HG03354 (cell line): ENCODE data around the gene SYAP1.
A peak's percentile ranks its signal among the peaks of the same experiment; 100 is the strongest.
"Not testable (repeated sequence)": the region's sequence is repeated elsewhere in the genome, so short reads cannot be mapped to it uniquely, and the experiment has no call there.

Experiments used
- ATAC-seq: cut with Tn5 transposase; IDR thresholded peaks from one replicate; pipeline ENCODE4 v1.9.1; 2021; ENCODE audit warnings: mild to moderate bottlenecking; ENCODE audit not compliant: unreplicated experiment, poor library complexity, severe bottlenecking

SYAP1 gene

GRCh38 chrX:16771483-16772398 lies 52.3 kb downstream of the SYAP1 start:
- ATAC-seq = no peak

- no peak for ATAC-seq
Measured at GRCh38 chrX:16772460-16772859, 53.0 kb downstream of the SYAP1 start.

GRCh38 chrX:16774746-16775145 lies 55.3 kb downstream of the SYAP1 start:
- ATAC-seq = no peak

DNA sequence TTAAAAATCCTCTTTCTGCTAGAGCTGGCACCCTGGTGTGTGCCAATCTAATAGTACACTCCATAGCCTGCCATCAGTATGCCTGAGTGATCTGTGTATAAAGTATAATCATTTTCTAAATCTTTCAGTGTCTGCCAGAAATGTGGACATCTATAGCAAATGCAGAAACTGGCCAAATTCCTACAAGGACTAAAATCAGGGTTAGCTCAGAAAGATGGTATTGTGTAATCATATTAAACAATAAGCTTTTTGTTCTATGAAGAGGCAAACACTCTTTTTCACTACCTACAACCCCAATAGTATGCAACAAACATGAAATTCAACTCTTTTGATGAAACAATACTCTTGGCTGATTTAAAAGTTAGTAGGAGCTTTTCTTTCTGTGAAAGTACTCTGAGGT lies 59.1 kb downstream of the SYAP1 start:
- no peak for ATAC-seq

DNA sequence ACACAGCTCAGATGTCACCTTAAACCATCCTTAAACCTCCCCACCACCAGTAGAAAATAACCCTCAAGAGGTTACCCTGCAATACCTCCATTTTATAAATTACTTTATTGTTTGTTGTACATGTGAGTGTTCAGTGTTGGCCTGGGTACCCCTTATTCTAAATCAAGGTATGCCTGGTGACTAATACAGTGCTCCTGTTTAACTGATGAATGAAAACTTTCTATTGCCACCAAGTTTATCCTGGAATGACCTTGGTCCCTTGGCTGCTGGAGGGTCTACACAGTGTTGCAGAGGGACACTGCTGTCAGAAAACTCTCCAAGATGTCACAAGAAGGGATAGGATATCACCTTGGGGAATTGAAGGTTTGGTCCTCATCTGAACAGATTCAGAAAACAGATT lies 59.6 kb downstream of the SYAP1 start:
- ATAC-seq = no peak

DNA sequence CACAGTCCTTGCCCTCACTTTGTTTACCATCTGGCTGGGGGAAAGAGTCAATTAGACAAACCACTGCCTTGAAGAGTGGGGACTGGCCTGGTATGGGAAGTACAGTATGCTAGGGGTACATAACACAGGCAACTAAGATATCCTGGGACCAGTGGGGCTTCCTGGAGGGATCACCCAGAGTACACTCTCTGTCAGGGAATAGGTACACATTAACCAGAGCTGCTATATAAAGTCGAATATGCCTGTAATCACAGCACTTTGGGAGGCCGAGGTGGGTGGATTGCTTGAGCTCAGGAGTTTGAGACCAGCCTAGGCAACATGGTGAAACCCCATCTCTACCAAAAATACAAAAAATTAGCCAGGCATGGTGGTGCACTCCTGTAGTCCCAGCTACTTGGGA lies 60.4 kb downstream of the SYAP1 start:
- ATAC-seq = not testable (repeated sequence)

DNA sequence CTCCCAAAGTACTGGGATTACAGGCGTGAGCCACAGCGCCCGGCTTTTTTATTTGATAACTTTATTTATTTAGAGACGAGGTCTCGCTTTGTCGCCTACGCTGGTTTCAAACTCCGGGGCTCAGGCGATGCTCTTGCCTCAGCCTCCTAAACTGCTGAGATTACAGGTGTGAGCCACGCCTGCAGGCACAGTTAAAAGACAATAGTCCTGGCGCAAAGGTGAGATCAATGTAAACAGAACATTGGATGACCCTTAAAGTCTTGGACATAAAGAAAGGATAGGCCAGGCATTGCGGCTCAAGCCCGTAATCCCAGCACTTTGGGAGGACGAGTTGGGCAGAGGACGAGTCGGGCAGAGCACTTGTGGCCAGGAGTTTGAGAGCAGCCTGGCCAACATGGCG lies 64.0 kb downstream of the SYAP1 start:
- ATAC-seq = no peak

- not testable (repeated sequence) for ATAC-seq
Measured at GRCh38 chrX:16784440-16784839, 65.0 kb downstream of the SYAP1 start.

DNA sequence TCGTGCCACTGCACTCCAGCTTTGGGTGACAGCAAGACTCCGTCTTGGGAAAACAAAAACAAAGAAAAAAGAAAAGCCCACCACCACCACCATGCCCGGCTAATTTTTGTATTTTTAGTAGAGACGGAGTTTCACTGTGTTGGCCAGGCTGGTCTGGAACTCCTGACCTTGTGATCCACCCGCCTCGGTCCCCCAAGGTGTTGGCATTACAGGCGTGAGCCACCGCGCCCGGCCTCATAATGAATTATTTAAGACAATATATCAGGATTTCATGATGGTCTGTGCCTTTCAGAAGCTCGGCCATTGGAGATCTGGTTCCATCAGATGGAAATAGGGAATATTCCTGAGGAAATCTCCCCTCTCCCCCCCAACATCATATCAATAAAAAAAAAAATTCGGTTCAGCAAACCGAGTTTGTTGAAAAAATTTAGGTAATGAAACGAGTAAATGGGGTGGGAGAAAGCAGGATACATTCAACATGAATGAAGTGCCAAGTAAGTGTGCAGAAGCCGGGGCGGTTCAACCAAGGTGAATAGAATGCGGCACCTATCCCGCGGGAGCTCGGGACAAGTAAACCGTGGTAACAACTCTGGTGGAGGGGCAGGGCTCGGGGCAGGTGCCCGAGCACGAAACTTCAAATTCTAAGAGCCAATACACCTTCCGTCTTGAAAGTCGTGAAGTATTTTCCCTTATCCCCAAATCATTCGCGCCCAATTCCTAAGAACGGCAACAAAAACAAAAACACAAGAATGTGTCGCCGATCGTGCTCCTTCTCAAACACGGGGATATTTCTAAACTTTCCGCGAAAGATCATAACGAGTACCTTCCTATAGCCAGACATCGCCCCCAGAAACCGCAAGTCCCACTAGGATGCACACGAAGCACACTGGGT lies 66.1 kb downstream of the SYAP1 start:
- no peak for ATAC-seq

DNA sequence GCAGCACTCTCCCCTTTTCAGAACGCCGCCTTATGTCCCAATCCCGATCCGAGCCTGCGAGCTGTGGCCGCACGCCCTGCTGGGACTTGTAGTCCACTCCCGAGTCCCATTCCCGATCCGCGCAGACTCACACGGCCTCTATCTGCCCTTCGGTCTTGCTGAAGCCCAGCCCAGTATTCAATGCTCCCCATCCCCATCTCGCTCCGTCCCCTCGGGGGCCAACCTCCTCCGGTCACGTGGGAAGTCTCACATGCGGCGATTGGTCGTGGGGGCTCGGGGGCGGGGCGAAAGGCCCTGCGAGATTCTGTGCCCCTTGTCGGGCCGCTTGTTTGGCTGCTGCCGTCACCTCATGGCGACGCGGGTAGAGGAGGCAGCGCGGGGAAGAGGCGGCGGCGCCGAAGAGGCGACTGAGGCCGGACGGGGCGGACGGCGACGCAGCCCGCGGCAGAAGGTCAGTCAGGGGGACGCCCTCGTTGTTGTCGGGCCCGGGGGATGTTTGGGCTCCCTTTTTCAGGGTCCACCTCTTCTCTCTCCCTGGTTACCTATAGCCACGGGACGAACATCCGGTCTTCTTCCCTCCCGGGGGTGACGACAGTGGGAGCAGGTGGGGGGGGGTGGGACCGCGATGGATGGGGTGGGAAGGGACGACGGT lies 66.9 kb downstream of the SYAP1 start, which contains the start of gene TXLNG:
TSS of gene TXLNG (plus strand) at position 328 of the 652 bp plus-strand sequence. CDS start at position 350, 22 bp downstream.
- peak; percentile 99 for ATAC-seq

DNA sequence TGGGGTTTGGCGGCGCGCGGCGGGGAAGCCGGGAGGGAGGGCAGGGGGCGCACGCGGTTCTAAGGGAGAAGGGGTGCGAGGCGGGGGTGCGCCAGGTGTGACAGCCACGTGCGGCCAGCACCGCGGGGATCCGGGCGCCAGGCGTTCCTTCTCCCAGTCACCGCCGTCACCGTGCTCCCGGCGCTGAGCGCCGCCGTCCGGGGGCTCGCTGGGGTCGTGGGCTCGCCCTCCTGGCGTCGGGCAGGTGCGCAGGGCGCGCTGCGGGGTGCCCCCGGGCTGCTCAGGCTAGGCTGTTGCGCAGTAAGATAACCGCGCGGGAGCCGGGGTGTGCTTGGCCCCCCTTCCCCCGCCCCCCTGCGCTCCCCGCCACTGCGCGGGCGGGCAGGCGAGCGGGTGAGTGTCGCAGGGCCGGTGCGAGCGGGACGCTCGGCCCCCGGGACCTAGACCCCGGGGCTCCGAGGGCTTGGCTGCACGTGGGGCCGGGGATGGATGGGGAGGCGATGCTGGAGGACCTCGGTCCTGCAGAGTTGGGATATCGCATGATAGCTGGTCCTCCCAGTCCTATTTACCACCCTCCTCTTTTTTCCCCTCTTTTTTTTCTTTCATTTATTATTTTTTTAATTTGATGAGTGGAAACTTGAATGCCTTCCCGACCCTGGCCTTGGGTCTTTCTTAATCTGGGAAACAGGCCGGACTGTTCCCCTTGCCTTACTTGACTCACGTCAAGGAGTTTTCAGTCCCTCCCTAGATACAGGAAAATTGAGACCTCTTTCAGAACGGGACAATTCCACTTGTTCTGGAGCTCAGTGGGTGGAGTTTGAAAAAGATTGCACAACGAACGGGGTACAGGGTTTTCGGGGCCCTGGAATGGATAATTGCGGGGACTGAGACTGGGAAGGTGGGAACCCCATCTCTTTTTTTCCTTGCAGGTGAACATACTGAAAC lies 67.7 kb downstream of the SYAP1 start:
- peak; percentile 29 for ATAC-seq

GRCh38 chrX:16788477-16788876 lies 69.1 kb downstream of the SYAP1 start:
- no peak for ATAC-seq

GRCh38 chrX:16796298-16796697 lies 76.9 kb downstream of the SYAP1 start:
- ATAC-seq = no peak

- ATAC-seq = no peak
Measured at GRCh38 chrX:16797358-16797757, 77.9 kb downstream of the SYAP1 start.

DNA sequence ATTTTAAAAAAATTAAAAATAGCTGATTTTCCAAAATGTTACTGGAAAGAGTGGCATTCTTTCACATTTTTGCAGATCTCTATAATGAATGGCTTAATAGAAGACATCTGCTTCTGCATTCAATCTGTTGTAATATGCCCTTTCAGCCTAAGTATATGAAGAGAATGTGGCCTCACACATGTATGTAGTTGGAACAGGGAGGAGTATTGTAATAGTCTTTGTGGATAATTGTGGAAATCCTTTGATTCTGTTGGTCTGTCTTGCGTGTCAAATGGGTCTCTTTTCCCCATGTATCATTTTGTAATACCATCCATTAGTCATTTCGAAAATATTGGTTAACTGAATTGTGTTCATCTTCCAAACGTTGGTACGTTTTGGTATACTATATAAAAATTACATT lies 78.4 kb downstream of the SYAP1 start:
- no peak for ATAC-seq

DNA sequence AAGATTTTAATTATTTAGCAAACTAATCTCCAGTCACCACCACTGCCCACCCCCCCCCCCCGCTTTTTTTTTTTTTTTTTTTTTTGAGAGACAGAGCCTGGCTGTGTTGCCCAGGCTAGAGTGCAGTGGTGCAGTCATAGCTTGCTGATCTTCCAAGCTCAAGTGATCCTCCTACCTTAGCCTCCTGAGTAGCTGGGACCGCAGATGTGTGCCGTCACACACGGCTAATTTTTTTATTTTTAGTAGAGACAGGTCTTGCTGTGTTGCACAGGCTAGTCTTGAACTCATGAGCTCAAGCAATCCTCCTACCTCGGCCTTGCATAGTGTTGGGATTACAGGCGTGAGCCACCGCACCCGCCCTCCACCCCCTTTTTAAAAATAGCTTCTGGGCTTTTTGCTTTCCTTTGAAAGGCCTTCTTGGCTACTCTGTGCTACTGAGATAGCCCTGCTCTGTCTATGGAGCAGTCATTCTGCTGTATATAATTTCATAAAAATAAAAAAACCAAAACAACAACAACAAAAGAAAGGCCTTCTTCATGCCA lies 85.6 kb downstream of the SYAP1 start:
- ATAC-seq = peak; percentile 61

GRCh38 chrX:16807548-16807947 lies 88.1 kb downstream of the SYAP1 start:
- ATAC-seq = no peak

DNA sequence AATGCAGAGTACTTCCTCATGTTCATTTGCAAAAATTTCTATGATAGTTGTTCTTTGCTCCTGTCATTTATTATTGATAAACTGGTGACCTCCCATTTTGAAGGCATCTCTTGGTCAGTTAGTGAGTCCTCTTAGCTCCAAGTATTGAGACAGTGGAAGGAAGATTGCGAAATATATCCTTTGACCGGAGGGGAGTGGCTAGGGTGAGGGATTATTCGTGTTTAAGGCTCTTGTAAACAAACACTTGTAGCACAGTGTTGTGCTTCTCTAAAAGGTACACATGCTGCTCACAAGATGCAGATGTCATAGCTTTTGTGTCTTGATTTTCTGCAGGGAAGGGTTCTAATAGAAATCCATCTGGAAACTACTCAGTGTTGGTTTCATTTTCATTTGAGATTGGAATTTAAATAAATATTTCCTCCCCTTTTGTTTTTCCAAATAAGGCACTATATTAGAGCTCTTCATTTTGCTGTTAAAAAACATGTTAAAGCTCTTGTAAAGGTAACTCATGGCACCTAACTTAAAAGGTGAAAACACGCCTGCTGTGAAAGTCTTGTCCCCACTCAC lies 88.6 kb downstream of the SYAP1 start:
- ATAC-seq = no peak
